Keratinocyte (primary cell): ENCODE results near the gene CUL3. TPM values are rescaled to one million over a fixed set of nuclear protein-coding genes. Genes with fewer than 3 reads are reported as not detected.
"Not testable (repeated sequence)": the region's sequence is repeated elsewhere in the genome, so short reads cannot be mapped to it uniquely, and the experiment has no call there.

Experiments
- DNase-seq: peaks from one replicate; pipeline ENCODE4 v3.0.0-alpha.2; 2011; ENCODE audit warnings: low read depth, missing footprints, low spot score
- FAIRE-seq: peaks from 2 replicates; lab custom pipeline; 2011; peaks lifted over from hg19 to GRCh38; lab: Jason Lieb, UNC
- H2AFZ ChIP-seq: 2 replicates; pipeline ENCODE4 v1.6.0; 2012; ENCODE audit warnings: low read length, control low read depth, inconsistent platforms; ENCODE audit not compliant: control insufficient read depth
- H3K27ac ChIP-seq: 2 replicates; pipeline ENCODE4 v1.5.1; 2011; ENCODE audit warnings: low read length; ENCODE audit not compliant: control insufficient read depth, insufficient read depth
- H3K27me3 ChIP-seq: 3 replicates; pipeline ENCODE4 v1.6.0; 2011; ENCODE audit warnings: low read length; ENCODE audit not compliant: control insufficient read depth, insufficient read depth; ENCODE audit errors: extremely low read depth
- H3K36me3 ChIP-seq, 2 experiments: 2 replicates in 1 of 2; 3 replicates in 1 of 2; pipeline ENCODE4 v1.5.1; 2011; ENCODE audit warnings: low read length in 2 of 2, mild to moderate bottlenecking in 1 of 2; ENCODE audit not compliant: control insufficient read depth in 2 of 2, insufficient read depth in 2 of 2; ENCODE audit errors: extremely low read depth in 1 of 2
- H3K4me1 ChIP-seq: 3 replicates; pipeline ENCODE4 v1.5.1; 2011; ENCODE audit warnings: low read length; ENCODE audit not compliant: control insufficient read depth, insufficient read depth; ENCODE audit errors: extremely low read depth
- H3K4me2 ChIP-seq: 3 replicates; pipeline ENCODE4 v1.6.0; 2011; ENCODE audit warnings: low read depth, low read length; ENCODE audit not compliant: control insufficient read depth, insufficient read depth; ENCODE audit errors: extremely low read depth
- H3K4me3 ChIP-seq, 3 experiments: fragments of 200-600 bp in 1 of 3; sonication (generic) in 1 of 3; 2 replicates in 2 of 3; 3 replicates in 1 of 3; pipeline ENCODE4 v1.5.1; 2011 to 2016; ENCODE audit warnings: low read length in 3 of 3, mild to moderate bottlenecking in 3 of 3, control low read depth in 2 of 3, inconsistent platforms in 1 of 3, low read depth in 1 of 3, mixed read lengths in 1 of 3, mixed run types in 1 of 3, moderate library complexity in 1 of 3; ENCODE audit not compliant: control insufficient read depth in 2 of 3, insufficient read depth in 2 of 3; ENCODE audit errors: extremely low read depth in 1 of 3
- H3K79me2 ChIP-seq: 2 replicates; pipeline ENCODE4 v1.6.0; 2012; ENCODE audit warnings: low read length; ENCODE audit not compliant: control insufficient read depth, insufficient read depth
- H3K9ac ChIP-seq: 3 replicates; pipeline ENCODE4 v1.6.0; 2011; ENCODE audit warnings: low read length; ENCODE audit not compliant: control insufficient read depth, insufficient read depth; ENCODE audit errors: extremely low read depth
- H3K9me1 ChIP-seq: 3 replicates; pipeline ENCODE4 v1.6.0; 2011; ENCODE audit warnings: low read length; ENCODE audit not compliant: control insufficient read depth, insufficient read depth; ENCODE audit errors: extremely low read depth
- H3K9me3 ChIP-seq: 2 replicates; pipeline ENCODE4 v1.5.1; 2012; ENCODE audit warnings: low read depth, low read length; ENCODE audit not compliant: control insufficient read depth
- H4K20me1 ChIP-seq: 3 replicates; pipeline ENCODE4 v1.6.0; 2011; ENCODE audit warnings: low read length; ENCODE audit not compliant: control insufficient read depth, insufficient read depth; ENCODE audit errors: extremely low read depth
- CTCF ChIP-seq, 3 experiments: IDR thresholded peaks in 1 of 3; conservative IDR thresholded peaks in 1 of 3; optimal IDR thresholded peaks in 1 of 3; 2 replicates in 2 of 3; 3 replicates in 1 of 3; pipeline versions ENCODE3 to v1.5.1; 2011; ENCODE audit warnings: low read length in 3 of 3, mild to moderate bottlenecking in 3 of 3, moderate library complexity in 2 of 3, control low read depth in 1 of 3, inconsistent platforms in 1 of 3; ENCODE audit not compliant: insufficient read depth in 2 of 3; ENCODE audit errors: extremely low read depth in 1 of 3
- EZH2 ChIP-seq: IDR thresholded peaks from one replicate; pipeline ENCODE4 v1.6.1; 2012; ENCODE audit warnings: inconsistent platforms, mild to moderate bottlenecking, low read length, moderate library complexity
- dilution Hi-C: fragments of 300-500 bp; cut with MboI; formaldehyde crosslinking; loops from one replicate; pipeline ENCODE4 v1.7.0; 2020; ENCODE audit warnings: low sequenced_read_pairs; ENCODE audit not compliant: extremely low pct_ligation_motif_present
- polyA plus RNA-seq, 5 experiments: library from polyadenylated mRNA; depleted of rRNA in 3 of 5; stranded (reverse) in 3 of 5; stranded (forward) in 1 of 5; unstranded in 1 of 5; fragments of >200 nt; gene quantifications; 1 replicate in 1 of 5; 2 replicates in 3 of 5; 3 replicates in 1 of 5; pipeline versions ENCODE4 v1.2.1 to v1.2.3, GENCODE V29; 2011 to 2012; ENCODE audit warnings: missing spikeins in 2 of 5, low read depth in 1 of 5, low replicate concordance in 1 of 5

Gene CUL3
- polyA plus RNA-seq, 1 donor (not counting 4 experiments of a cell fraction or from before 2014, with no cell fraction given), result 71.7 TPM

GRCh38 chr2:224602778-224603375, 17.7 kb upstream of the CUL3 start:
- FAIRE-seq, dilution Hi-C loops, H3K9me3 ChIP-seq: not testable (repeated sequence)

GRCh38 chr2:224601923-224602322, 16.8 kb upstream of the CUL3 start:
- DNase-seq, result no peak
- Histone ChIP-seq H3K27ac (no peak overlapping the region), H3K9me1 (no peaks in the 10 kb centered on the region), H2AFZ (no peak overlapping the region), H3K27me3 (no peaks in the 10 kb centered on the region), H3K4me1 (no peaks in the 10 kb centered on the region), H3K4me2 (no peak overlapping the region), H3K9ac (no peak overlapping the region), H3K9me3 (no peaks in the 10 kb centered on the region), H4K20me1 (no peaks in the 10 kb centered on the region), H3K79me2 (no peaks in the 10 kb centered on the region), H3K4me3 (no peak overlapping the region), H3K36me3 (no peaks in the 10 kb centered on the region)
- TF ChIP-seq CTCF (optimal IDR thresholded peaks at IDR 0.05 in 1 of 3, IDR thresholded peaks at IDR 0.05 in 1 of 3, conservative IDR thresholded peaks at IDR 0.05 in 1 of 3; ENCODE audit: extremely low read depth in 1 of 3, insufficient read depth in 2 of 3, low read length in 3 of 3) (no peak), EZH2 (no peak)
- dilution Hi-C loops, result no loop called here
- FAIRE-seq, result no peak

More at GRCh38 chr2:224602778-224603375, 17.7 kb upstream of the CUL3 start:
- not testable (repeated sequence) for H4K20me1 ChIP-seq, H2AFZ ChIP-seq, H3K79me2 ChIP-seq, H3K27me3 ChIP-seq, H3K4me3 ChIP-seq, H3K9me1 ChIP-seq, H3K4me1 ChIP-seq, H3K9ac ChIP-seq, H3K4me2 ChIP-seq, H3K36me3 ChIP-seq, DNase-seq, H3K27ac ChIP-seq

- H3K4me2 ChIP-seq, result no peak overlapping the region
- dilution Hi-C loops, result no loop called here
- H3K4me1 ChIP-seq, result no peaks in the 10 kb centered on the region
- no peaks in the 10 kb centered on the region for H3K79me2 ChIP-seq
- H3K27ac ChIP-seq, result no peak overlapping the region
- H3K9me1 ChIP-seq, result no peaks in the 10 kb centered on the region
- FAIRE-seq, result no peak
- TF ChIP-seq EZH2 (no peak), CTCF (optimal IDR thresholded peaks at IDR 0.05 in 1 of 3, IDR thresholded peaks at IDR 0.05 in 1 of 3, conservative IDR thresholded peaks at IDR 0.05 in 1 of 3; ENCODE audit: extremely low read depth in 1 of 3, insufficient read depth in 2 of 3, low read length in 3 of 3) (no peak)
- no peaks in the 10 kb centered on the region for H3K27me3 ChIP-seq
- no peak overlapping the region for H3K9ac ChIP-seq
- no peaks in the 10 kb centered on the region for H3K36me3 ChIP-seq
- H3K4me3 ChIP-seq, result no peak overlapping the region
- no peaks in the 10 kb centered on the region for H4K20me1 ChIP-seq
- H3K9me3 ChIP-seq, result no peaks in the 10 kb centered on the region
- no peak overlapping the region for H2AFZ ChIP-seq
- no peak for DNase-seq
Measured at GRCh38 chr2:224598678-224599077, 13.5 kb upstream of the CUL3 start.
